ENCODE data around the gene FADS1. TPM values are rescaled to one million over a fixed set of nuclear protein-coding genes. Genes with fewer than 3 reads are reported as not detected.

The FADS1 gene
- total RNA-seq: 10 to 100 TPM; 20.8 to 37.4 (median 32.0) TPM

DNA sequence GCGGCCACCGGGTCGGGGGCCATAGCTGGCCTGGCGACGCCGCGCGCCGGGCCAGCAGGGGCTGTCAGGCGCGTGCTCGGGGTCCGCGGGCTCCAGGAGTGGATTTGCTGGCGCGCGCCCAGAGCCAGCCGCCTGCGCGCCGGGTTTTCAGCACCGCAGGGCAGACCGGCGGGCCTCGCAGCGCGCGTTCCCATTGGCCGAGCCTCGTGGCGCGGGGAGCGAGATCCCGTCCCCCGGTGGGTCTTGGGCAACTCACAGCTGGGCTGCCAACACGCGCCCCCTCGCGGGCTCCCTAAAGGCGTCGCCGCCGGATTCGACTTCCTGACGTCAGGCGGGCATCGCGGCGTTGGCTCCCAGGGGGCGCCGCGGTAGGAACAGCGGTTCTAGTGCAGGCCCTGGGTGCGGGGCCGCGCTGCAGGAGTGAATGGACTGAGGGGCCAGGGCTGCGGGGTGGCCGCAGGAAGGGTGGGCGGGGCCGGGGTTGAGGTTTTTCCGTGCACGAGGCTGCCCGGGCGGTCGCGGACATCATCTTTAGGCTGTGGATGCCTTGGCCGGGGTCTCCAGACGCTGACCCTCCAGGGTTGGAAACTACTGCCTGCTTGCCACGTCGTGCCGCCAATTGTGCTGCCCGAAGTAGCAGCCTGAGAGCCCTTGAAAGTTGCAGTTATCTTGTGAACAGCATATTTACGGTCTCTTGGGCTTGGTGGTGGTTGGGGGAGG, at the start of gene FADS1:
Gene FADS1, minus strand, starts transcription at position 268 of the 720 bp plus-strand sequence. Its CDS starts 74 bp downstream, at position 194.
- no peaks in the 10 kb centered on the region for H3K27me3 ChIP-seq
- peak within 1 kb of the TSS; percentile 91 to 98 (median 92) for H3K27ac ChIP-seq
- peaks cover 0 to 15% of the 10 kb centered on the region in 2 donors for H3K36me3 ChIP-seq
- TF ChIP-seq EP300 (IDR thresholded peaks at IDR 0.05): no peak
- TF ChIP-seq POLR2A (IDR thresholded peaks at IDR 0.05): peak; percentile 53 to 64
- peak; percentile 81 for TF ChIP-seq POLR2AphosphoS5 (IDR thresholded peaks at IDR 0.05)
- TF ChIP-seq, protein P1, sequence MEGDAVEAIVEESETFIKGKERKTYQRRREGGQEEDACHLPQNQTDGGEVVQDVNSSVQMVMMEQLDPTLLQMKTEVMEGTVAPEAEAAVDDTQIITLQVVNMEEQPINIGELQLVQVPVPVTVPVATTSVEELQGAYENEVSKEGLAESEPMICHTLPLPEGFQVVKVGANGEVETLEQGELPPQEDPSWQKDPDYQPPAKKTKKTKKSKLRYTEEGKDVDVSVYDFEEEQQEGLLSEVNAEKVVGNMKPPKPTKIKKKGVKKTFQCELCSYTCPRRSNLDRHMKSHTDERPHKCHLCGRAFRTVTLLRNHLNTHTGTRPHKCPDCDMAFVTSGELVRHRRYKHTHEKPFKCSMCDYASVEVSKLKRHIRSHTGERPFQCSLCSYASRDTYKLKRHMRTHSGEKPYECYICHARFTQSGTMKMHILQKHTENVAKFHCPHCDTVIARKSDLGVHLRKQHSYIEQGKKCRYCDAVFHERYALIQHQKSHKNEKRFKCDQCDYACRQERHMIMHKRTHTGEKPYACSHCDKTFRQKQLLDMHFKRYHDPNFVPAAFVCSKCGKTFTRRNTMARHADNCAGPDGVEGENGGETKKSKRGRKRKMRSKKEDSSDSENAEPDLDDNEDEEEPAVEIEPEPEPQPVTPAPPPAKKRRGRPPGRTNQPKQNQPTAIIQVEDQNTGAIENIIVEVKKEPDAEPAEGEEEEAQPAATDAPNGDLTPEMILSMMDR (IDR thresholded peaks at IDR 0.05): peak in 3 of 4 experiments; percentile 62 to 74 (median 66)
- peaks cover 0 to 31% (median 2%) of the 10 kb centered on the region in 3 donors for H3K4me1 ChIP-seq
- H3K4me3 ChIP-seq: peak within 1 kb of the TSS; percentile 59 to 88
- peak; percentile 72 for ATAC-seq
- no peaks in the 10 kb centered on the region for H3K9me3 ChIP-seq
- 3 to 5% methylated on average over 2 to 5 of the region's 73 CpGs for WGBS, 2 donors (ENCODE audit: low coverage in 1 of 2)

DNA sequence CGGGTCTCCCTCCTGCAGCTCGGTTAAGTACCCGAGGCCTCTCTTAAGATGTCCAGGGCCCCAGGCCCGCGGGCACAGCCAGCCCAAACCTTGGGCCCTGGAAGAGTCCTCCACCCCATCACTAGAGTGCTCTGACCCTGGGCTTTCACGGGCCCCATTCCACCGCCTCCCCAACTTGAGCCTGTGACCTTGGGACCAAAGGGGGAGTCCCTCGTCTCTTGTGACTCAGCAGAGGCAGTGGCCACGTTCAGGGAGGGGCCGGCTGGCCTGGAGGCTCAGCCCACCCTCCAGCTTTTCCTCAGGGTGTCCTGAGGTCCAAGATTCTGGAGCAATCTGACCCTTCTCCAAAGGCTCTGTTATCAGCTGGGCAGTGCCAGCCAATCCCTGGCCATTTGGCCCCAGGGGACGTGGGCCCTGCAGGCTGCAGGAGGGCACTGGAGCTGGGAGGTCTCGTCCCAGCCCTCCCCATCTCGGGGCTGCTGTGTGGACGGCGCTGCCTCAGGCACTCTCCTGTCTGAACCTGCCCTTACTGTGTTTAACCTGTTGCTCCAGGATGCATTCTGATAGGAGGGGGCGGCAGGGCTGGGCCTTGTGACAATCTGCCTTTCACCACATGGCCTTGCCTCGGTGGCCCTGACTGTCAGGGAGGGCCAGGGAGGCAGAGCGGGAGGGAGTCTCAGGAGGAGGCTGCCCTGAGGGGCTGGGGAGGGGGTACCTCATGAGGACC, 49.6 kb upstream of the FADS1 start:
- Histone ChIP-seq H3K4me3 (no peak overlapping the region), H3K9me3 (no peaks in the 10 kb centered on the region), H3K36me3 (peaks cover 0 to 55% of the 10 kb centered on the region in 2 donors), H3K4me1 (peaks cover 0 to 16% (median 2%) of the 10 kb centered on the region in 3 donors), H3K27ac (no peak overlapping the region), H3K27me3 (no peaks in the 10 kb centered on the region)
- TF ChIP-seq, protein P1 (IDR thresholded peaks at IDR 0.05): no peak
- TF ChIP-seq EP300 (IDR thresholded peaks at IDR 0.05) (no peak), POLR2AphosphoS5 (IDR thresholded peaks at IDR 0.05) (no peak), POLR2A (IDR thresholded peaks at IDR 0.05) (no peak)
- 81% methylated on average over 3 of the region's 18 CpGs; no CpG with 5 or more reads in 1 of the 2 donors for WGBS, 2 donors (ENCODE audit: low coverage in 1 of 2)
- ATAC-seq: no peak

DNA sequence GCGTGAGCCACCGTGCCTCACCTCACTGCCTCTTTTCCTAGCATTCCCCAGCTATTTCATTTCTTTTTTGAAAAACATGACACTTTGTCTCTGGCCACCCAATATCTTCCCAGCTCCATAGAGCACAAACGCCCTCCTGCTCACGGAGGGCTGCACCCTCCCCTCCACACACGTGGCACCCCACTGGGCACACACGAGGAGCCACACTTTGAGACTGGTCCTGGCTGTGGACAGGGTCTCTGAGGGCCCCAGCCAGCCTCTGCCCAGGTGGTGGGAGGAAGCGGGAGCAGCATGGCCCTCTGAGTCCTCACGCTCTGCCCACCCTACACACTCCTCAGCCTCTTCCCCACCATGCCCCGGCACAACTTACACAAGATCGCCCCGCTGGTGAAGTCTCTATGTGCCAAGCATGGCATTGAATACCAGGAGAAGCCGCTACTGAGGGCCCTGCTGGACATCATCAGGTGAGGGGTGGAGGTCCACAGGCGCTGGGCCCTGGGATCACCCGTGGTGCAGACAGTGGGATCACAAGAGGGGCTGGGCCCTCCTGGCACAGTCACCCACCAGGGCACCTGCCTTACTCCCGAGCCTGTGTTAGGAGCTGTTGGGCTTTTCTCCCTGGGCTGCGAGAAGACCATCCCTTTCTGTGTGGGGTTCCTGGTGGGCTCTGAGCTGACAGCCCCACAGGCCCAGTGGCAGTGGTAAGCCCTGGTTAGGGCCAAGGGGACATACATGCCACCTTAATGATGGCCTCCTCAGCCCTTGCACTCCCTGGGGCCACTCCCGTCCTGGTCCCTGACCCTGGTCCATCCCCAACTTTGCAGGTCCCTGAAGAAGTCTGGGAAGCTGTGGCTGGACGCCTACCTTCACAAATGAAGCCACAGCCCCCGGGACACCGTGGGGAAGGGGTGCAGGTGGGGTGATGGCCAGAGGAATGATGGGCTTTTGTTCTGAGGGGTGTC, 48.3 kb upstream of the FADS1 start:
- Histone ChIP-seq H3K4me3 (no peak overlapping the region), H3K36me3 (peaks cover 0 to 66% of the 10 kb centered on the region in 2 donors), H3K27me3 (no peaks in the 10 kb centered on the region), H3K9me3 (no peaks in the 10 kb centered on the region), H3K4me1 (peaks cover 0 to 9% (median 0%) of the 10 kb centered on the region in 3 donors), H3K27ac (no peak overlapping the region)
- 93 to 100% methylated on average over 2 of the region's 20 CpGs for WGBS, 2 donors (ENCODE audit: low coverage in 1 of 2)
- no peak for TF ChIP-seq EP300 (IDR thresholded peaks at IDR 0.05)
- TF ChIP-seq, protein P1 (IDR thresholded peaks at IDR 0.05): no peak
- TF ChIP-seq POLR2AphosphoS5 (IDR thresholded peaks at IDR 0.05): no peak
- no peak for TF ChIP-seq POLR2A (IDR thresholded peaks at IDR 0.05)
- ATAC-seq: no peak

DNA sequence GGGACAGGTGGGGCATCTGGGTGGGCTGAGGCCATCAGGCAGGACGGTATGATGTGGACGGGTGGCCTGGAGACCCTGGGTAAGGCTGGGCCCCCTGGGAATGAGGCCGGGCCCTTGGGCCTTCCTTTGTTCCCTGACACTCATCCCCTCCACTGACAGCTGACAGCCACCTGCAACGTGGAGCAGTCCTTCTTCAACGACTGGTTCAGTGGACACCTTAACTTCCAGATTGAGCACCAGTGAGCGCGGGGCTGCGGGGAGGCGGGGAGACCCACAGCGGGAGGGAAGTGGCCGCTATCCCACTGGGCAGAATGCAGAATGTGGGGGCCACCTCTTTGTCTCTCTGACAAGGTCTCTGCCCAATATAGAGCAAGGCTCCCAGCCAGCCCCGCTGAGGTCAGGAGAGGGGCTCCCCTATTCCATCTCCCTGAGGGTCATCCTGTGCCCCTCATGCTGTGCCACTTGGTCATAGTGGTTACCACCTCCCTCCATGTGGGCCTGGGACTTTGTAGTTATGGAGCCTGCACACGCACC, 46.8 kb upstream of the FADS1 start:
- no peaks in the 10 kb centered on the region for H3K27me3 ChIP-seq
- H3K9me3 ChIP-seq: no peaks in the 10 kb centered on the region
- H3K36me3 ChIP-seq: peaks cover 0 to 81% of the 10 kb centered on the region in 2 donors
- 80% methylated on average over 1 of the region's 13 CpGs; no CpG with 5 or more reads in 1 of the 2 donors for WGBS, 2 donors (ENCODE audit: low coverage in 1 of 2)
- peaks cover 0 to 8% (median 0%) of the 10 kb centered on the region in 3 donors for H3K4me1 ChIP-seq
- no peak for ATAC-seq
- H3K27ac ChIP-seq: no peak overlapping the region
- TF ChIP-seq POLR2AphosphoS5 (IDR thresholded peaks at IDR 0.05) (no peak), POLR2A (IDR thresholded peaks at IDR 0.05) (no peak), EP300 (IDR thresholded peaks at IDR 0.05) (no peak)
- TF ChIP-seq, protein P1 (IDR thresholded peaks at IDR 0.05): no peak
- H3K4me3 ChIP-seq: no peak overlapping the region
